Mammary microvascular endothelial cell (primary cell): ENCODE data around the gene PHOSPHO1. TPM values are rescaled to one million over a fixed set of nuclear protein-coding genes. Genes with fewer than 3 reads are reported as not detected.

ENCODE experiments used
- total RNA-seq: library from RNA; depleted of rRNA; stranded (reverse); fragments of >200 nt; gene quantifications from 2 replicates; pipeline ENCODE4 v1.2.3, GENCODE V29; 2015

PHOSPHO1 gene, protein sequence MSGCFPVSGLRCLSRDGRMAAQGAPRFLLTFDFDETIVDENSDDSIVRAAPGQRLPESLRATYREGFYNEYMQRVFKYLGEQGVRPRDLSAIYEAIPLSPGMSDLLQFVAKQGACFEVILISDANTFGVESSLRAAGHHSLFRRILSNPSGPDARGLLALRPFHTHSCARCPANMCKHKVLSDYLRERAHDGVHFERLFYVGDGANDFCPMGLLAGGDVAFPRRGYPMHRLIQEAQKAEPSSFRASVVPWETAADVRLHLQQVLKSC
- 0.54 TPM in 1 of 2 replicates, not detected in the other for total RNA-seq

DNA sequence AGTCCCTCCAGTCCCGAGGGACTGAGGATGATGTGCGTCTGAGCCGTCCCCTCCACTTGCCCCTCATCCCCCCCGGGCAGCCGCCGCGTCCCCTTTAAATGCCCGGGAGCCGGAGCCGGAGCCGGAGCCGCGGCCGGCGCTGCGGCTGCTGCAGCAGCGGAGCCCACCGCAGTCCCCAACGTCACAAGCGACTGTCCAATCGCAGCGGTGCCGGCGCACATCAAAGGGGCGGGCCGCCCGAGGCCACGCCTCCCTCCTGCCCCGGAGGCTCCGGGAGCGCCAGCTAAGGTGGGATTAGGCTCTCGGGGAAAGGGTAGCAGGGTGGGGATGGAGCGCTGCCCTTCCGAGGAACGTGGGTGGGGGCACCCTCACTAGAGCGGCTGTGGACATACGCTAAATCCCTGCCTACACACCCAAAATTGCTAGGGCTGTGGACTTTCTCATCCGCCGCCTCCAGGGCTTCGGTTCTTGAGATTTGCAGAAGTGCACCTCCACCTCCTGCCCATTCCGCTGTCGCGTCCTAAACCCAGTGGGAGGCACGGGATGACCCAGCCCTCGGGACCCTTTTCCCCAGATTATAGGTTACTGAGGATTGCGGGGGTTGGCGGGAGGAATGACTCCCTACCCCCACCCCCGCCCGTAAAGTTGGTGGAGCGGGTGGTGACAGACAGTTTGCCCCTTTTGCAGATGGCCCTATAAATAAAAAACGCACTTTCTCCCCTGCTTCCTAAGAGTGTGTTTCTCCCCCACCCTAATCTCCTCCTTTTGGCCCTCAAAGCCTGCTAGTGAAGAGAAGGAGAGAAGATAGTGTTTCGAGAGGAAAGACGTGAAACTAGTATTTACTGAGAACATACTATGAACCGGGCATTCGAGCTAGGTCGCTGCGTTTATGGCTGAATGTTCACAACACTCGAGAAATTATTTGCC, at the start of gene PHOSPHO1:
Gene PHOSPHO1, minus strand, starts transcription at position 152 of the 927 bp plus-strand sequence. CDS start 4,096 bp downstream, outside the sequence.

DNA sequence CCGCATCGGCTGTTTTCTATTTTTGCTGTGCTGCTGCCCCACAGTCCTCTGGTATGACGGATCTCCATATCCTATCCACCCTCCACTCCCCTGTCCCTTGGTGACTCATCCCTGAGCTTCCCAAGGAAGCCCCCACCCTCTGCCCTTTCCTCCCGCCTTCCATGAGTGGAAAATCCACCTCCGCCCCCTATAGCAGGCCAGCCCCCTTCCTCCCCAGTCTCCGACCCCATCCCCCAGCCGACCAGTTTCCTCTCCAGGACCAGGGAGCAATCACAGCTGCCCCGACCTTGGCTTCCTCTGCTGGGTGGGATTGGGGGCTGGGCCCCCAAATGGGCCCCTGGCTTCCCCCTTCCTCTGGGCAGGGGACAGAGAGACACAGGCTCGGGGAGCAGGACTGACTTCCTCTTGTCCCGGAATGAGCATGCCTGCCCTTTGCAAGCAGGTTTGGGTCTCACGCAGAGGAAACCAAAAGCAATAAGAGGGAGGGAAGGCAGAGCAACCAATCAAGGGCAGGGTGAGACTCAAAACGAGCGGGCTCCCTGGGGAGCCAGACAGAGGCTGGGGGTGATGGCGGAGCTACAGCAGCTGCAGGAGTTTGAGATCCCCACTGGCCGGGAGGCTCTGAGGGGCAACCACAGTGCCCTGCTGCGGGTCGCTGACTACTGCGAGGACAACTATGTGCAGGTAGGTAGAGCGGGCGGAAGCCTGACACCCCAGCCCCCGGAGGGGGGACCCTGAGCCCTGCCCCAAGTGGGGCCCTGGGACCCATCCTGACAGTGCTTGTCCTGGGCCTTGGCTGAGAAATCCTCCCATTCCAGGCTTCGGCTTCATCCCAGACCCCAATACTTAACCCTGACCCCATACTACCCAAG, 20.2 kb downstream of the PHOSPHO1 start, which contains the start of the genes ABI3 and GNGT2:
Gene ABI3, plus strand, starts transcription at position 550 of the 872 bp plus-strand sequence. Its CDS starts 18 bp downstream, at position 568.
Gene GNGT2, minus strand, starts transcription at position 417 of the 872 bp plus-strand sequence. CDS start 3,152 bp downstream, outside the sequence.

Other genes with a start within 250 kb of the PHOSPHO1 start
- 0.20 and 0.30 TPM in 2 replicates for gene IGF2BP1, start 233.4 kb downstream of the PHOSPHO1 start, total RNA-seq
- not detected in 2 replicates for gene B4GALNT2, start 98.0 kb downstream of the PHOSPHO1 start, total RNA-seq
- 2.8 and 8.5 TPM in 2 replicates for gene GNGT2, start 20.2 kb downstream of the PHOSPHO1 start, total RNA-seq
- 71.1 and 73.1 TPM in 2 replicates for gene ABI3, start 20.1 kb downstream of the PHOSPHO1 start, total RNA-seq
- gene ZNF652, start 131.5 kb upstream of the PHOSPHO1 start, total RNA-seq = 8.6 and 9.3 TPM in 2 replicates
- 198 and 230 TPM in 2 replicates for gene PHB1, start 184.1 kb upstream of the PHOSPHO1 start, total RNA-seq